Uterus (tissue), 4 donors: ENCODE data around the gene HDAC7. TPM values are rescaled to one million over a fixed set of nuclear protein-coding genes. Genes with fewer than 3 reads are reported as not detected.

Source experiments
- DNase-seq, 2 donors: peaks; one replicate each; pipeline ENCODE4 v3.0.0-alpha.2; 2019 to 2020
- H3K27ac ChIP-seq, 2 donors: fragments of 200-600 bp; sonication (generic); 1 replicate in 1 of 2; 2 replicates in 1 of 2; pipeline ENCODE4 v1.5.1; 2016 to 2018
- H3K27me3 ChIP-seq, 2 donors: fragments of 200-600 bp; sonication (generic); one replicate each; pipeline ENCODE4 v1.5.1; 2018 to 2019; ENCODE audit warnings: control low read depth in 1 of 2
- H3K36me3 ChIP-seq, 2 donors: fragments of 200-600 bp; sonication (generic); one replicate each; pipeline ENCODE4 v1.5.1; 2019; ENCODE audit warnings: control low read depth in 1 of 2
- H3K4me1 ChIP-seq, 2 donors: fragments of 200-600 bp; sonication (generic); one replicate each; pipeline ENCODE4 v1.5.1; 2018 to 2019; ENCODE audit warnings: control low read depth in 1 of 2
- H3K4me3 ChIP-seq, 2 donors: fragments of 200-600 bp; sonication (generic); 1 replicate in 1 of 2; 2 replicates in 1 of 2; pipeline ENCODE4 v1.5.1; 2018 to 2019; ENCODE audit warnings: mild to moderate bottlenecking in 1 of 2
- H3K9me3 ChIP-seq, 2 donors: fragments of 200-600 bp; sonication (generic); one replicate each; pipeline ENCODE4 v1.5.1; 2019; ENCODE audit warnings: control low read depth in 1 of 2
- CTCF ChIP-seq, 4 experiments: fragments of 200-600 bp in 2 of 4; fragments of 450-650 bp in 2 of 4; sonication (generic) in 2 of 4; IDR thresholded peaks; one replicate each; pipeline ENCODE4 v1.5.1; 2016 to 2019; ENCODE audit warnings: antibody characterized with exemption in 4 of 4, mild to moderate bottlenecking in 2 of 4, moderate library complexity in 1 of 4
- POLR2A ChIP-seq, 2 donors: fragments of 450-650 bp; IDR thresholded peaks; one replicate each; pipeline ENCODE4 v1.6.1; 2016; ENCODE audit warnings: antibody characterized with exemption in 2 of 2, mild to moderate bottlenecking in 1 of 2, moderate library complexity in 1 of 2
- intact Hi-C: fragments of 100-400 bp; cut with DNase I; formaldehyde crosslinking; loops from one replicate; pipeline ENCODE4 v1.15.1; 2023; ENCODE audit warnings: low total_unique reads
- total RNA-seq, 4 donors: library from RNA; depleted of rRNA in 3 of 4; stranded (reverse); fragments of >200 nt in 3 of 4; gene quantifications; one replicate each; pipeline versions ENCODE4 v1.1.0 to v1.2.4, GENCODE V29; 2014 to 2023
- donor health status: DM: yes; HTN: yes; CAD: no.

The HDAC7 gene
- total RNA-seq, 4 donors from 2014 or later = 33.0 to 191 (median 42.5) TPM

GRCh38 chr12:47863985-47864384 lies 44.3 kb upstream of the HDAC7 start:
- Histone ChIP-seq H3K4me3 (no peak overlapping the region), H3K27me3 (no peaks in the 10 kb centered on the region), H3K36me3 (no peaks in the 10 kb centered on the region), H3K9me3 (no peaks in the 10 kb centered on the region), H3K4me1 (no peaks in the 10 kb centered on the region), H3K27ac (no peak overlapping the region)
- intact Hi-C loops = no loop called here
- DNase-seq = no peak
- no peak for TF ChIP-seq POLR2A (IDR thresholded peaks at IDR 0.05)
- no peak for TF ChIP-seq CTCF (IDR thresholded peaks at IDR 0.05)

- no peaks in the 10 kb centered on the region for H3K36me3 ChIP-seq
- TF ChIP-seq CTCF (IDR thresholded peaks at IDR 0.05) (no peak), POLR2A (IDR thresholded peaks at IDR 0.05) (no peak)
- DNase-seq = no peak
- no peaks in the 10 kb centered on the region for H3K9me3 ChIP-seq
- no peaks in the 10 kb centered on the region for H3K27me3 ChIP-seq
- H3K4me3 ChIP-seq = no peak overlapping the region
- no peaks in the 10 kb centered on the region for H3K4me1 ChIP-seq
- no peak overlapping the region for H3K27ac ChIP-seq
- intact Hi-C loops = no loop called here
These were observed 43.8 kb upstream of the HDAC7 start for GRCh38 chr12:47863467-47863866.

- no peaks in the 10 kb centered on the region for H3K4me1 ChIP-seq
- no peak for DNase-seq
- H3K27me3 ChIP-seq = no peaks in the 10 kb centered on the region
- no peaks in the 10 kb centered on the region for H3K36me3 ChIP-seq
- TF ChIP-seq POLR2A (IDR thresholded peaks at IDR 0.05) (no peak), CTCF (IDR thresholded peaks at IDR 0.05) (no peak)
- H3K4me3 ChIP-seq = no peak overlapping the region
- intact Hi-C loops = no loop called here
- no peaks in the 10 kb centered on the region for H3K9me3 ChIP-seq
- H3K27ac ChIP-seq = no peak overlapping the region
These were observed 43.2 kb upstream of the HDAC7 start for GRCh38 chr12:47862881-47863280.

GRCh38 chr12:47862167-47862750 lies 42.6 kb upstream of the HDAC7 start:
- H3K27me3 ChIP-seq = no peaks in the 10 kb centered on the region
- no peak overlapping the region for H3K4me3 ChIP-seq
- DNase-seq = no peak
- no peaks in the 10 kb centered on the region for H3K9me3 ChIP-seq
- H3K27ac ChIP-seq = no peak overlapping the region
- H3K36me3 ChIP-seq = no peaks in the 10 kb centered on the region
- no peaks in the 10 kb centered on the region for H3K4me1 ChIP-seq
- no peak for TF ChIP-seq POLR2A (IDR thresholded peaks at IDR 0.05)
- no peak for TF ChIP-seq CTCF (IDR thresholded peaks at IDR 0.05)
- intact Hi-C loops = no loop called here

GRCh38 chr12:47860873-47861272 lies 41.2 kb upstream of the HDAC7 start:
- H3K27ac ChIP-seq = no peak overlapping the region
- TF ChIP-seq POLR2A (IDR thresholded peaks at IDR 0.05) (no peak), CTCF (IDR thresholded peaks at IDR 0.05) (no peak)
- H3K4me3 ChIP-seq = no peak overlapping the region
- no peaks in the 10 kb centered on the region for H3K36me3 ChIP-seq
- H3K4me1 ChIP-seq = no peaks in the 10 kb centered on the region
- no peaks in the 10 kb centered on the region for H3K9me3 ChIP-seq
- intact Hi-C loops = no loop called here
- H3K27me3 ChIP-seq = no peaks in the 10 kb centered on the region
- no peak for DNase-seq
